ENCODE data around the gene NOL6. TPM values are rescaled to one million over a fixed set of nuclear protein-coding genes. Genes with fewer than 3 reads are reported as not detected.

The NOL6 gene
- total RNA-seq, 1 donor from 2014 or later = 60.1 TPM

GRCh38 chr9:33445389-33446239 is 28.1 kb downstream of the NOL6 start:
- no peaks in the 10 kb centered on the region for H4K20me1 ChIP-seq (ENCODE audit: insufficient read depth, low read length)
- H3K36me3 ChIP-seq (ENCODE audit: insufficient read depth, low read length) = no peaks in the 10 kb centered on the region
- H3K9me3 Mint-ChIP-seq (ENCODE audit: unreplicated experiment) = peaks cover 2% of the 10 kb centered on the region
- H3K79me2 ChIP-seq (ENCODE audit: insufficient read depth, low read length) = no peaks in the 10 kb centered on the region
- H3K4me2 ChIP-seq (ENCODE audit: low read length) = no peak overlapping the region
- peak overlapping the region; percentile 43 for H3K27ac Mint-ChIP-seq (ENCODE audit: unreplicated experiment)
- H3K4me3 ChIP-seq (ENCODE audit: insufficient read depth, low read depth, low read length) = no peak overlapping the region
- no peak overlapping the region for H2AFZ ChIP-seq (ENCODE audit: low read depth, low read length)
- no peaks in the 10 kb centered on the region for H3K27me3 ChIP-seq (ENCODE audit: insufficient read depth, low read length)
- DNase-seq (ENCODE audit: low read depth) (no peak), FAIRE-seq (no peak)
- H3K4me1 Mint-ChIP-seq (ENCODE audit: low read depth, unreplicated experiment) = peaks cover 26% of the 10 kb centered on the region
- H3K27me3 Mint-ChIP-seq (ENCODE audit: low read depth, unreplicated experiment) = peaks cover 29% of the 10 kb centered on the region
- TF ChIP-seq EZH2 (IDR thresholded peaks at IDR 0.05; ENCODE audit: insufficient read depth, low read length) = no peak
- TF ChIP-seq, protein P1, sequence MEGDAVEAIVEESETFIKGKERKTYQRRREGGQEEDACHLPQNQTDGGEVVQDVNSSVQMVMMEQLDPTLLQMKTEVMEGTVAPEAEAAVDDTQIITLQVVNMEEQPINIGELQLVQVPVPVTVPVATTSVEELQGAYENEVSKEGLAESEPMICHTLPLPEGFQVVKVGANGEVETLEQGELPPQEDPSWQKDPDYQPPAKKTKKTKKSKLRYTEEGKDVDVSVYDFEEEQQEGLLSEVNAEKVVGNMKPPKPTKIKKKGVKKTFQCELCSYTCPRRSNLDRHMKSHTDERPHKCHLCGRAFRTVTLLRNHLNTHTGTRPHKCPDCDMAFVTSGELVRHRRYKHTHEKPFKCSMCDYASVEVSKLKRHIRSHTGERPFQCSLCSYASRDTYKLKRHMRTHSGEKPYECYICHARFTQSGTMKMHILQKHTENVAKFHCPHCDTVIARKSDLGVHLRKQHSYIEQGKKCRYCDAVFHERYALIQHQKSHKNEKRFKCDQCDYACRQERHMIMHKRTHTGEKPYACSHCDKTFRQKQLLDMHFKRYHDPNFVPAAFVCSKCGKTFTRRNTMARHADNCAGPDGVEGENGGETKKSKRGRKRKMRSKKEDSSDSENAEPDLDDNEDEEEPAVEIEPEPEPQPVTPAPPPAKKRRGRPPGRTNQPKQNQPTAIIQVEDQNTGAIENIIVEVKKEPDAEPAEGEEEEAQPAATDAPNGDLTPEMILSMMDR (IDR thresholded peaks at IDR 0.05; ENCODE audit: insufficient read depth, low read depth, low read length) = no peak
- H3K9me3 ChIP-seq (ENCODE audit: insufficient read depth, low read depth, low read length) = no peaks in the 10 kb centered on the region
- peaks cover 2% of the 10 kb centered on the region for H3K36me3 Mint-ChIP-seq (ENCODE audit: low read depth, unreplicated experiment)
- H3K4me3 Mint-ChIP-seq (ENCODE audit: unreplicated experiment) = no peak overlapping the region
- H3K9ac ChIP-seq (ENCODE audit: low read length) = no peak overlapping the region
- H3K27ac ChIP-seq (ENCODE audit: low read depth, low read length) = no peak overlapping the region
- peaks cover 15% of the 10 kb centered on the region for H3K4me1 ChIP-seq (ENCODE audit: insufficient read depth, low read length)

- Histone ChIP-seq H3K79me2 (ENCODE audit: insufficient read depth, low read length) (no peaks in the 10 kb centered on the region), H3K36me3 (ENCODE audit: insufficient read depth, low read length) (no peaks in the 10 kb centered on the region), H3K9ac (ENCODE audit: low read length) (no peak overlapping the region), H3K4me1 (ENCODE audit: insufficient read depth, low read length) (peaks cover 15% of the 10 kb centered on the region), H3K4me2 (ENCODE audit: low read length) (no peak overlapping the region), H3K27me3 (ENCODE audit: insufficient read depth, low read length) (peaks cover 3% of the 10 kb centered on the region), H3K4me3 (ENCODE audit: insufficient read depth, low read depth, low read length) (no peak overlapping the region), H3K27ac (ENCODE audit: low read depth, low read length) (no peak overlapping the region), H2AFZ (ENCODE audit: low read depth, low read length) (no peak overlapping the region), H3K9me3 (ENCODE audit: insufficient read depth, low read depth, low read length) (no peaks in the 10 kb centered on the region), H4K20me1 (ENCODE audit: insufficient read depth, low read length) (no peaks in the 10 kb centered on the region)
- DNase-seq (ENCODE audit: low read depth) = no peak
- Mint-ChIP-seq H3K36me3 (ENCODE audit: low read depth, unreplicated experiment) (peaks cover 2% of the 10 kb centered on the region), H3K9me3 (ENCODE audit: unreplicated experiment) (peaks cover 2% of the 10 kb centered on the region), H3K4me1 (ENCODE audit: low read depth, unreplicated experiment) (peaks cover 26% of the 10 kb centered on the region), H3K27ac (ENCODE audit: unreplicated experiment) (no peak overlapping the region), H3K27me3 (ENCODE audit: low read depth, unreplicated experiment) (peaks cover 40% of the 10 kb centered on the region), H3K4me3 (ENCODE audit: unreplicated experiment) (no peak overlapping the region)
- TF ChIP-seq EZH2 (IDR thresholded peaks at IDR 0.05; ENCODE audit: insufficient read depth, low read length) = no peak
- TF ChIP-seq, protein P1 (IDR thresholded peaks at IDR 0.05; ENCODE audit: insufficient read depth, low read depth, low read length) = no peak
- no peak for FAIRE-seq
These were observed 30.1 kb downstream of the NOL6 start for GRCh38 chr9:33443464-33444154.
